ENCODE data around the gene RBMXL3. TPM values are rescaled to one million over a fixed set of nuclear protein-coding genes. Genes with fewer than 3 reads are reported as not detected.

The RBMXL3 gene
- total and polyA plus RNA-seq, 2 of the 8 experiments (the other 6 are each of a cell fraction or from before 2014, with no cell fraction given), result not detected

DNA sequence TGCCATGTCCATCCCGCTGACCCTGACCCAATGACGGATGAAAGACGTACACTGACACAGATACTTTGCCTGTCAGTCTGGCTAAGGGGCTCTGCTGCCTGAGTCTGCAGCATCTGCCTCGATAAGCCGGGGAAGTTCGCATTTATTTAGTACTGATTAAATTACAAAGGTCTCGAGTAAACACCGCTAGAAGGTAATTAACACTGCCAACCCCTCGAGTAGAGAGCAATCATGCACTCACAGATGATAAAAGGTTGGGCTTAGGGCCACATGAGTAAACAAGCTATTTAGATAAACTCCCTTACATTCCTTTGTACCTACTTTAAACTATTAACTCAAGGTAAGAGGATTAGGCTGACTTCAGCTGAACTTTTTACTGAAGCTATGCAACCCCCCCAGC lies 16.0 kb upstream of the RBMXL3 start:
- H3K4me1 ChIP-seq (replicated peaks in 1 of 4; ENCODE audit: control insufficient read depth in 3 of 4, insufficient read depth in 4 of 4, low read length in 3 of 4), result no peaks in the 10 kb centered on the region; a peak in 1 of 7 replicates
- H3K79me1 ChIP-seq (ENCODE audit: low read depth, low read length), result no peaks in the 10 kb centered on the region
- no peaks in the 10 kb centered on the region for H3K27me3 ChIP-seq (replicated peaks in 1 of 4; ENCODE audit: control insufficient read depth in 3 of 4, extremely low read depth in 1 of 4, insufficient read depth in 3 of 4, low read length in 3 of 4)
- DNase-seq (ENCODE audit: low read depth in 1 of 2, low spot score in 2 of 2) (no peak), FAIRE-seq (peak; percentile 32)
- no peak overlapping the region for H4K91ac ChIP-seq (replicated peaks; ENCODE audit: insufficient read length, low read length)
- no peak overlapping the region for H2AK5ac ChIP-seq (ENCODE audit: low read depth, low read length)
- H4K20me1 ChIP-seq (replicated peaks in 1 of 2; ENCODE audit: control insufficient read depth in 1 of 2, insufficient read depth in 2 of 2, low read length in 2 of 2), result no peaks in the 10 kb centered on the region
- no peak overlapping the region for H2AFZ ChIP-seq (ENCODE audit: low read length)
- H2BK15ac ChIP-seq (ENCODE audit: low read length), result no peak overlapping the region
- no peak overlapping the region for H2BK20ac ChIP-seq (ENCODE audit: low read length)
- TF ChIP-seq CHD2 (IDR thresholded peaks at IDR 0.05; ENCODE audit: low read length) (no peak), CBX8 (IDR thresholded peaks at IDR 0.05; ENCODE audit: borderline replicate concordance, low read depth, low read length) (no peak), FOSL1 (IDR thresholded peaks at IDR 0.05; ENCODE audit: insufficient read depth, low read depth, low read length) (no peak), EP300 (IDR thresholded peaks at IDR 0.05; ENCODE audit: borderline replicate concordance in 1 of 2, low read depth in 2 of 2, low read length in 2 of 2) (no peak), ZNF274 (IDR thresholded peaks at IDR 0.05; ENCODE audit: borderline replicate concordance, extremely low read depth, low read length) (no peak), RNF2 (IDR thresholded peaks at IDR 0.05; ENCODE audit: borderline replicate concordance, low read depth, low read length, missing control alignments, poor library complexity, severe bottlenecking) (no peak), JUN (IDR thresholded peaks at IDR 0.05; ENCODE audit: low read depth, low read length) (no peak), CBX5 (IDR thresholded peaks at IDR 0.05; ENCODE audit: low read depth, low read length) (no peak)
- no peak overlapping the region for H3K4me3 ChIP-seq (ENCODE audit: extremely low read depth in 1 of 4, insufficient read depth in 2 of 4, low read depth in 3 of 4, low read length in 4 of 4)
- WGBS, 2 experiments (ENCODE audit: extremely low coverage in 1 of 2, insufficient coverage in 1 of 2, insufficient read length in 1 of 2, insufficient replicate concordance in 2 of 2, low coverage in 1 of 2, low lambda C conversion rate in 2 of 2, missing lambda C conversion rate in 1 of 2), result 76% methylated on average over 9 of the region's 9 CpGs; no CpG with 5 or more reads in 1 of the 2 experiments
- no peak overlapping the region for H4K8ac ChIP-seq (ENCODE audit: extremely low read depth, insufficient read depth, low read length)
- H3K23me2 ChIP-seq (ENCODE audit: low read depth, low read length), result no peaks in the 10 kb centered on the region; the same call in 1 of the 2 replicates
- no peak overlapping the region for H2BK5ac ChIP-seq (ENCODE audit: low read depth, low read length)
- ChIA-PET CTCF (ENCODE audit: partially characterized antibody) (no interaction called here), POLR2A (ENCODE audit: partially characterized antibody) (no interaction called here)
- H4K5ac ChIP-seq (ENCODE audit: insufficient read length, low read depth, low read length), result no peak overlapping the region
- H2BK12ac ChIP-seq (ENCODE audit: low read depth, low read length), result no peak overlapping the region
- no peak overlapping the region for H3K56ac ChIP-seq (replicated peaks; ENCODE audit: insufficient read length, low read depth, low read length)
- H3K23ac ChIP-seq (ENCODE audit: insufficient read length), result no peak overlapping the region
- no peak overlapping the region for H3K4ac ChIP-seq (replicated peaks; ENCODE audit: insufficient read length, low read depth, low read length)
- H3K79me2 ChIP-seq (ENCODE audit: control insufficient read depth in 1 of 2, insufficient read depth in 2 of 2, low read length in 2 of 2), result no peaks in the 10 kb centered on the region
- H3K18ac ChIP-seq (ENCODE audit: extremely low read depth, low read length), result no peak overlapping the region
- H3K27ac ChIP-seq (ENCODE audit: low read depth, low read length), result no peak overlapping the region
- H2BK120ac ChIP-seq (replicated peaks; ENCODE audit: low read depth, low read length), result no peak overlapping the region
- no peaks in the 10 kb centered on the region for H3K9me3 ChIP-seq (ENCODE audit: insufficient read depth in 2 of 2, low read depth in 1 of 2, low read length in 1 of 2)
- no peak overlapping the region for H3K4me2 ChIP-seq (ENCODE audit: insufficient read depth in 1 of 2, low read depth in 2 of 2, low read length in 2 of 2)
- H3K36me3 ChIP-seq (ENCODE audit: control insufficient read depth in 2 of 4, insufficient read depth in 4 of 4, low read length in 3 of 4), result no peaks in the 10 kb centered on the region
- H3K9ac ChIP-seq (replicated peaks in 1 of 4; ENCODE audit: extremely low read depth in 1 of 4, low read depth in 3 of 4, low read length in 3 of 4), result no peak overlapping the region
- no peak overlapping the region for H3K14ac ChIP-seq (ENCODE audit: insufficient read length)

All from H1 (cell line).